BJ (cell line): Measurements from ENCODE around the gene PRKCH. TPM values are rescaled to one million over a fixed set of nuclear protein-coding genes. Genes with fewer than 3 reads are reported as not detected.

ENCODE experiments used
- CTCF ChIA-PET: fragments of 350-600 bp; formaldehyde crosslinking; extraction: SDS; loops from one replicate; lab custom pipeline; 2021; ENCODE audit warnings: antibody characterized with exemption, inconsistent platforms; lab: Yijun Ruan, JAX
- POLR2A ChIA-PET: fragments of 300-600 bp; sonication (Branson Sonifier 250); formaldehyde crosslinking; extraction: SDS; loops from one replicate; lab custom pipeline; 2021; ENCODE audit warnings: antibody characterized with exemption; lab: Charles Lee
- DNase-seq: peaks from one replicate; pipeline ENCODE4 v3.0.0-alpha.2; 2011; ENCODE audit warnings: low read depth
- H3K27me3 ChIP-seq: 2 replicates; pipeline ENCODE4 v1.6.0; 2011; ENCODE audit warnings: low read length; ENCODE audit not compliant: control insufficient read depth, insufficient read depth
- H3K36me3 ChIP-seq: 2 replicates; pipeline ENCODE4 v1.5.1; 2011; ENCODE audit warnings: low read length; ENCODE audit not compliant: control insufficient read depth, insufficient read depth
- H3K4me3 ChIP-seq: 2 replicates; pipeline ENCODE4 v1.5.1; 2011; ENCODE audit warnings: low read depth, mild to moderate bottlenecking, control low read depth, low read length
- CTCF ChIP-seq: IDR thresholded peaks from 2 replicates; pipeline ENCODE4 v1.5.1; 2011; ENCODE audit warnings: low read depth, mild to moderate bottlenecking, control low read depth, inconsistent platforms, low read length, moderate library complexity; ENCODE audit not compliant: insufficient read depth
- polyA plus RNA-seq: library from polyadenylated mRNA; depleted of rRNA; stranded (reverse); fragments of >200 nt; gene quantifications from 2 replicates; pipeline ENCODE4 v1.2.3, GENCODE V29; 2011

PRKCH gene
- polyA plus RNA-seq, 1 experiment: 2.0 TPM

- CTCF ChIA-PET: no interaction called here
- no peak for TF ChIP-seq CTCF
- Histone ChIP-seq H3K4me3 (no peak overlapping the region), H3K27me3 (no peaks in the 10 kb centered on the region), H3K36me3 (no peaks in the 10 kb centered on the region)
- POLR2A ChIA-PET: no interaction called here
- DNase-seq: no peak
Observed at GRCh38 chr14:61502459-61503093, 181.2 kb downstream of the PRKCH start.

GRCh38 chr14:61503167-61503801 is 181.9 kb downstream of the PRKCH start:
- H3K4me3 ChIP-seq: no peak overlapping the region
- H3K27me3 ChIP-seq: no peaks in the 10 kb centered on the region
- no peaks in the 10 kb centered on the region for H3K36me3 ChIP-seq
- TF ChIP-seq CTCF: no peak
- no peak for DNase-seq
- CTCF ChIA-PET: no interaction called here
- POLR2A ChIA-PET: no interaction called here

- H3K27me3 ChIP-seq: no peaks in the 10 kb centered on the region
- CTCF ChIA-PET: no interaction called here
- POLR2A ChIA-PET: no interaction called here
Observed at GRCh38 chr14:61504901-61505300, 183.5 kb downstream of the PRKCH start.

GRCh38 chr14:61505815-61506809 is 184.7 kb downstream of the PRKCH start:
- Histone ChIP-seq H3K4me3 (no peak overlapping the region), H3K36me3 (no peaks in the 10 kb centered on the region), H3K27me3 (no peaks in the 10 kb centered on the region)
- POLR2A ChIA-PET: no interaction called here
- DNase-seq: no peak
- no peak for TF ChIP-seq CTCF
- CTCF ChIA-PET: interaction anchor here (0.6 kb wide), 1 partner anchor 38 kb away, joined by 3 read pairs; no protein-coding TSS in a partner anchor

More at GRCh38 chr14:61504901-61505300, 183.5 kb downstream of the PRKCH start:
- H3K36me3 ChIP-seq: no peaks in the 10 kb centered on the region
- no peak for DNase-seq
- no peak for TF ChIP-seq CTCF
- no peak overlapping the region for H3K4me3 ChIP-seq

- DNase-seq: no peak
- H3K36me3 ChIP-seq: no peaks in the 10 kb centered on the region
- no peak overlapping the region for H3K4me3 ChIP-seq
- TF ChIP-seq CTCF: no peak
- H3K27me3 ChIP-seq: no peaks in the 10 kb centered on the region
- POLR2A ChIA-PET: no interaction called here
- CTCF ChIA-PET: no interaction called here
Observed at GRCh38 chr14:61508526-61508925, 187.1 kb downstream of the PRKCH start.
